ENCODE measurements around the gene GUCA1C.

DNA sequence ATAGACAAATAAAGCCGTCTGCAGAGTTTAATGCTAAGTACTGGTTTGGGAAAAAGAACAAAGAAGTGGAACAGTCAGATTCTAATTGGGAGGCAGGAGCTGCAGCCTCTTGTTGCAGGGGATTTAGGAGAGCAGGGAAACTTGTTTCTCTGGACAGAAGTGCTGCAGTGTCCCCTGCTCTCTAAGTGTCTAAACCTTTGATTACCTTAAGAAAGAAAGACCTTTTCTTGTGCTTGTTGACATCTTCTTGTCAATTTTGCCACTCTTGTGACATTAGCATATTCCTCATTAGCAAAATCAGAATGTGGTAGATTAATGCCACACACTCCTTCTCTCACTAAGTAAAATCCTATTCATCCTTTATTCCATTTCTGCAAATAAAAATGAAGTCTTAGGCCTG is 92.3 kb downstream of the GUCA1C start:
- no peak for TF ChIP-seq POLR2A (IDR thresholded peaks at IDR 0.05)
- TF ChIP-seq, protein P1, sequence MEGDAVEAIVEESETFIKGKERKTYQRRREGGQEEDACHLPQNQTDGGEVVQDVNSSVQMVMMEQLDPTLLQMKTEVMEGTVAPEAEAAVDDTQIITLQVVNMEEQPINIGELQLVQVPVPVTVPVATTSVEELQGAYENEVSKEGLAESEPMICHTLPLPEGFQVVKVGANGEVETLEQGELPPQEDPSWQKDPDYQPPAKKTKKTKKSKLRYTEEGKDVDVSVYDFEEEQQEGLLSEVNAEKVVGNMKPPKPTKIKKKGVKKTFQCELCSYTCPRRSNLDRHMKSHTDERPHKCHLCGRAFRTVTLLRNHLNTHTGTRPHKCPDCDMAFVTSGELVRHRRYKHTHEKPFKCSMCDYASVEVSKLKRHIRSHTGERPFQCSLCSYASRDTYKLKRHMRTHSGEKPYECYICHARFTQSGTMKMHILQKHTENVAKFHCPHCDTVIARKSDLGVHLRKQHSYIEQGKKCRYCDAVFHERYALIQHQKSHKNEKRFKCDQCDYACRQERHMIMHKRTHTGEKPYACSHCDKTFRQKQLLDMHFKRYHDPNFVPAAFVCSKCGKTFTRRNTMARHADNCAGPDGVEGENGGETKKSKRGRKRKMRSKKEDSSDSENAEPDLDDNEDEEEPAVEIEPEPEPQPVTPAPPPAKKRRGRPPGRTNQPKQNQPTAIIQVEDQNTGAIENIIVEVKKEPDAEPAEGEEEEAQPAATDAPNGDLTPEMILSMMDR (IDR thresholded peaks at IDR 0.05) = no peak
